ENCODE data around the gene ENOX2.
"Not testable (repeated sequence)": the region's sequence is repeated elsewhere in the genome, so short reads cannot be mapped to it uniquely, and the experiment has no call there.

ENOX2 gene

DNA sequence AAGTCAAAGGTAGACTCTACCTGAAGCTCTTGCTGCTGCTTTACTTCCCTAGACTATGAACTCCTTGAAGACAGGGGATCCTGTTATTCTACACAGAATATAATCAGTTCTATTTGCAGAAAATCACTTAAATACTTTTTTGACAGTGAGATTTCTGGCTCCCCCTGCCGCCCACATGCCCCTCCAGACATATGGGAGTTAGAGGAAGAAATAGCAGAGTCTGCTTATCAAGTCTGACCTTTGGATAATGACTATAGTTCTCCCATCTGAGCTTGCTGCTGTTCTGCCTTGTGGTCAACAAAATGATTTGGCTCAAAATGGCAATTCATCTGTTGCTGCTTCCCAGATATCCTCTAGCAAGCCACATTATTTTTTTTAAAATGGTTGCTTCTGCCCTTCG lies 101.1 kb downstream of the ENOX2 start:
- no peak overlapping the region for H3K4me3 ChIP-seq (ENCODE audit: low read length)
- DNase-seq (ENCODE audit: low read depth), result no peak
- TF ChIP-seq, protein P1, sequence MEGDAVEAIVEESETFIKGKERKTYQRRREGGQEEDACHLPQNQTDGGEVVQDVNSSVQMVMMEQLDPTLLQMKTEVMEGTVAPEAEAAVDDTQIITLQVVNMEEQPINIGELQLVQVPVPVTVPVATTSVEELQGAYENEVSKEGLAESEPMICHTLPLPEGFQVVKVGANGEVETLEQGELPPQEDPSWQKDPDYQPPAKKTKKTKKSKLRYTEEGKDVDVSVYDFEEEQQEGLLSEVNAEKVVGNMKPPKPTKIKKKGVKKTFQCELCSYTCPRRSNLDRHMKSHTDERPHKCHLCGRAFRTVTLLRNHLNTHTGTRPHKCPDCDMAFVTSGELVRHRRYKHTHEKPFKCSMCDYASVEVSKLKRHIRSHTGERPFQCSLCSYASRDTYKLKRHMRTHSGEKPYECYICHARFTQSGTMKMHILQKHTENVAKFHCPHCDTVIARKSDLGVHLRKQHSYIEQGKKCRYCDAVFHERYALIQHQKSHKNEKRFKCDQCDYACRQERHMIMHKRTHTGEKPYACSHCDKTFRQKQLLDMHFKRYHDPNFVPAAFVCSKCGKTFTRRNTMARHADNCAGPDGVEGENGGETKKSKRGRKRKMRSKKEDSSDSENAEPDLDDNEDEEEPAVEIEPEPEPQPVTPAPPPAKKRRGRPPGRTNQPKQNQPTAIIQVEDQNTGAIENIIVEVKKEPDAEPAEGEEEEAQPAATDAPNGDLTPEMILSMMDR (conservative IDR thresholded peaks at IDR 0.05; ENCODE audit: low read depth, low read length), result no peak

DNA sequence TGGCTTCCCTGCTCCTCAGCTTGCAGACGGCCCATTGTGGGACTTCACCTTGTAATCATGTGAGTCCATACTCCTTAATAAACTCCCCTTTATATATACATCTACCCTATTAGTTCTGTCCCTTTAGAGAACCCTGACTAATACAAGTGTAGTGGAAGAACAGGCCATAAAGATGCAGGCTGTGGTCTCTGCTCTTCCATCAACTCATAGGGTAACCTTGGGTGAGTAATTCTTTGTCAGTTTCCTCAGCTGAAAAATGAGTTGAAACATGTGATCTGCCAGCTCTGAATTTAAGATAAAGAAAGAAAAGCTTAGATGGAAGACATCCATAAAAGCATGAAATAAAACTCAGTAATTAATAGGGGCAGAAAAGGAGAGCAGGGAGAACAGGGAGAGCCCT lies 103.6 kb downstream of the ENOX2 start:
- DNase-seq (ENCODE audit: low read depth), result no peak
- TF ChIP-seq, protein P1 (conservative IDR thresholded peaks at IDR 0.05; ENCODE audit: low read depth, low read length), result no peak
- H3K4me3 ChIP-seq (ENCODE audit: low read length), result no peak overlapping the region

DNA sequence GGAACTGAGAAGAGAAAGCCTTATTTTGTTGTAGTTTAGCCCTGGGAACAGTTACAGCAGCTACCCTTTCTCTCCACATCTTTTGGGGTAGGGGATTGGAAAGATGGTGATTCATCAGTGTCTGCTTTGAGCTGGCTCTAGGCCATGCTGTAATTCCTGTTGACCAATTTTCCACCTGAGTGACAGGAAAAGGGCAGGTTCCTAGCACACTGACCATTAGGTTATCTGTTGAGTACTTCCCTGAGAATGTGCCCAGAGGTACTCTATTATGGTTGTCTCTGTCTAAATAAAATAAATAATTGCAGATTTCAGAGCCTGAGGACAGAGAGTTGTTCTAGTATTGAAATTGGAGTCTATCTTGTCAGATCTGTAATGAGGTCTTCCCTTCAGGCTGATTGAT lies 109.0 kb downstream of the ENOX2 start:
- H3K4me3 ChIP-seq (ENCODE audit: low read length), result no peak overlapping the region
- no peak for DNase-seq (ENCODE audit: low read depth)
- TF ChIP-seq, protein P1 (conservative IDR thresholded peaks at IDR 0.05; ENCODE audit: low read depth, low read length), result no peak

DNA sequence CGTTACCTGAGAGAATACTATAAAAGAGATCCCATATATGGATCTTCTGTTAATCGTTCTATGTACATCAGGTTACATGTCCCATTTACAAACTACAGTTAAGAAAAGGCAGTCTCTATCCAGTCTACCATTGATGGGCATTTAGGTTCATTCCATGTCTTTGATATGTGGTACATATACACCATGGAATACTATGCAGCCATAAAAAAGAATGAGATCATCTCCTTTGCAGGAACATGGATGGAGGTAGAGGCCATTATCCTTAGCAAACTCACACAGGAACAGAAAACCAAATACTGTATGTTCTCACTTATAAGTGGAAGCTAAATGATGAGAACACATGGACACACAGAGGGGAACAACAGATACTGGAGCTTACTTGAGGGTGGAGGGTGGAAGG lies 111.1 kb downstream of the ENOX2 start:
- not testable (repeated sequence) for H3K4me3 ChIP-seq (ENCODE audit: low read length); DNase-seq (ENCODE audit: low read depth)

DNA sequence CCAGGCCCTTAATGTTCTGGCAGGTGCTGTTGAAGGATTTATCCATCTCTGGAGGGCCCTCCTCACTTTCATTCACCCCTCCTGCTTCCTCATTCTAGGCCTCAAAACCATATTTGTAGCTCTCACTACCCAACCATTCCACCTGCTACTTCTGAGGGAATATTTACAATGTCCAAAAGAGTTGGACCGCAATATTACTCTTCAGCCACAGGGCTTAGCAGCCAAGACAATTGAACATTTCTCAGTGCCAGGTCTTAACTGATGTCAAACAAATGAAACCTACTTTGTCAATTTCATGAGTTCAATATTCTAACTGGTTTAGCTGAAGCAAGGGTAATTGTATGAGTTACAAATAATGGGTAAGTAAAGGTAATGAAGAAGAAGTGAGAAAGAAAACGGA lies 113.2 kb downstream of the ENOX2 start:
- TF ChIP-seq, protein P1 (conservative IDR thresholded peaks at IDR 0.05; ENCODE audit: low read depth, low read length), result no peak
- H3K4me3 ChIP-seq (ENCODE audit: low read length), result no peak overlapping the region
- DNase-seq (ENCODE audit: low read depth), result no peak

DNA sequence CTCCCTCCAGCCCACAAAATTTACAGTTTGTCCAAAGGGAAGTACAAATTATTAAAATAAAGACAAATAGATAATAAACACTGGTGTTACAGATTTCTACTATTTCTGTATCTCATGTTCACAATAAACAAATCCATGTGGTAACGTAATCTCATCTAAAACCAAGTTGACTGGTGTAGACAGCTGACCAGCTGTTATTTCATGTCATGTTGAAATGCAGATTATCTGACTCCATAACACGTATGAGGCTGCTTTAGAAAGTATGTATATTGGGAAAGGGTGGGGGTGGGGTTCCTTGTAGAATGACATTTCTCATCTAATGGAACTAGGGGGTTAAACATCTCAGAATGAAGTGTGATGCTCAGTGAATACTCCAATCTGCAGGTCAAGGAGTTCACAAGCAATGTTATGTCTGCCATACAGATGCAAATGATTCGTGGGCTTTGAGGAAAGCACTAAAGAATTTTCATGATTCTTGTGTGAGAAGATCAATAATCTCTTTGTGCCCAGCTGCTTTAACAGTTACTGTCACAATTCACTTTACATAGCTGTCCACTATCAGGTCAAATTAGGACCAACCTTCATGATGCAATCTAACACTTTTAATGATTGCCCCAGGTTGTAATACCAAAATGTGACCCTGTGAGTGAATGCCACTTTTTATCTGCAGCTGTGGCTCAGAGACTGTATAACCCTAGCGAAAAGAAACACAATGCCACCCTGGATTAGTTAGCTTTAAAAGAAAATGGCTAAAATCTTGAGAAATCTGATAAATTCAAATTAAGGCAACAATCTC lies 114.0 kb downstream of the ENOX2 start:
- TF ChIP-seq, protein P1 (conservative IDR thresholded peaks at IDR 0.05; ENCODE audit: low read depth, low read length), result no peak
- DNase-seq (ENCODE audit: low read depth), result no peak

DNA sequence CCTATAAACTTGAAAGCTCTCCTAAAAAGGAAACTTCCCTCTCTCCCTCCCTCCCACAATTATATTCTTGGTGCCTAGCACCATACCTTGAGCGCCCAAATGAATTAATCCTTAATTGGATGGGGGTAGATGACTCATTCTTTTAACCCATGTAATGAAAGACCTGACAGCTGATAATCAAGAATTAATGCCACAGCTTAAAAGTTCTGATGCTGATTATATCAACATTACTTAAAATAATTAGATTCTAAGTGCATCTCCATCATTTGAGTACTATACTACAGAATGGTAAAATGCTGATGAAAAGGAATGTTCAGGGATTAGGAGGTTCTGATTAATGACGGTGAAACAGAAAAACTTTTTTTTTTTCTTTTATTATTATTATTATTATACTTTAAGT lies 117.0 kb downstream of the ENOX2 start:
- H3K4me3 ChIP-seq (ENCODE audit: low read length), result no peak overlapping the region
- DNase-seq (ENCODE audit: low read depth), result no peak
- TF ChIP-seq, protein P1 (conservative IDR thresholded peaks at IDR 0.05; ENCODE audit: low read depth, low read length), result no peak

More for the DNA sequence above, 114.0 kb downstream of the ENOX2 start:
- H3K4me3 ChIP-seq (ENCODE audit: low read length), result no peak overlapping the region

All from retinal pigment epithelial cell (primary cell).